ENCODE measurements around the gene LNP1. TPM values are rescaled to one million over a fixed set of nuclear protein-coding genes. Genes with fewer than 3 reads are reported as not detected.

Gene LNP1
- total and polyA plus RNA-seq, 2 of the 8 experiments (the other 6 are each of a cell fraction or from before 2014, with no cell fraction given), result 6.6 to 8.7 TPM

GRCh38 chr3:100499651-100500050 lies 98.3 kb downstream of the LNP1 start:
- H3K23me2 ChIP-seq (ENCODE audit: low read depth, low read length), result no peaks in the 10 kb centered on the region; the same call in 1 of the 2 replicates
- H2BK120ac ChIP-seq (replicated peaks; ENCODE audit: low read depth, low read length), result no peak overlapping the region
- FAIRE-seq, result no peak
- H4K5ac ChIP-seq (ENCODE audit: insufficient read length, low read depth, low read length), result no peak overlapping the region
- H2BK5ac ChIP-seq (ENCODE audit: low read depth, low read length), result no peak overlapping the region
- no peak overlapping the region for H3K4ac ChIP-seq (replicated peaks; ENCODE audit: insufficient read length, low read depth, low read length)
- no peak overlapping the region for H4K8ac ChIP-seq (ENCODE audit: extremely low read depth, insufficient read depth, low read length)
- no peaks in the 10 kb centered on the region for H4K20me1 ChIP-seq (replicated peaks in 1 of 2; ENCODE audit: control insufficient read depth in 1 of 2, insufficient read depth in 2 of 2, low read length in 2 of 2)
- H3K18ac ChIP-seq (ENCODE audit: extremely low read depth, low read length), result no peak overlapping the region
- no peak overlapping the region for H3K4me2 ChIP-seq (ENCODE audit: insufficient read depth in 1 of 2, low read depth in 2 of 2, low read length in 2 of 2)
- H3K79me2 ChIP-seq (ENCODE audit: control insufficient read depth in 1 of 2, insufficient read depth in 2 of 2, low read length in 2 of 2), result no peaks in the 10 kb centered on the region
- H3K9me3 ChIP-seq (ENCODE audit: insufficient read depth in 2 of 2, low read depth in 1 of 2, low read length in 1 of 2), result no peaks in the 10 kb centered on the region; a peak in 1 of 4 replicates
- WGBS, 2 experiments (ENCODE audit: extremely low coverage in 1 of 2, insufficient coverage in 1 of 2, insufficient read length in 1 of 2, insufficient replicate concordance in 2 of 2, low coverage in 1 of 2, low lambda C conversion rate in 2 of 2, missing lambda C conversion rate in 1 of 2), result 100% methylated on average over 4 of the region's 4 CpGs; no CpG with 5 or more reads in 1 of the 2 experiments
- no peak overlapping the region for H2AFZ ChIP-seq (ENCODE audit: low read length)
- peaks cover 0 to 4% (median 1%) of the 10 kb centered on the region in 4 experiments; a peak in 2 of 7 replicates for H3K4me1 ChIP-seq (replicated peaks in 1 of 4; ENCODE audit: control insufficient read depth in 3 of 4, insufficient read depth in 4 of 4, low read length in 3 of 4)
- ChIA-PET CTCF (ENCODE audit: partially characterized antibody) (interaction anchor here (1.6 kb wide), 1 partner anchor 36 kb away, joined by 3 read pairs; no protein-coding TSS in a partner anchor), POLR2A (ENCODE audit: partially characterized antibody) (no interaction called here)
- no peaks in the 10 kb centered on the region for H3K79me1 ChIP-seq (ENCODE audit: low read depth, low read length)
- H3K14ac ChIP-seq (ENCODE audit: insufficient read length), result no peak overlapping the region
- H2AK5ac ChIP-seq (ENCODE audit: low read depth, low read length), result no peak overlapping the region
- no peak overlapping the region for H4K91ac ChIP-seq (replicated peaks; ENCODE audit: insufficient read length, low read length)
- no peaks in the 10 kb centered on the region for H3K36me3 ChIP-seq (ENCODE audit: control insufficient read depth in 2 of 4, insufficient read depth in 4 of 4, low read length in 3 of 4)
- DNase-seq (ENCODE audit: low read depth in 1 of 2, low spot score in 2 of 2), result no peak
- H3K27ac ChIP-seq (ENCODE audit: low read depth, low read length), result no peak overlapping the region
- H2BK15ac ChIP-seq (ENCODE audit: low read length), result no peak overlapping the region
- H2BK12ac ChIP-seq (ENCODE audit: low read depth, low read length), result no peak overlapping the region
- no peak overlapping the region for H3K9ac ChIP-seq (replicated peaks in 1 of 4; ENCODE audit: extremely low read depth in 1 of 4, low read depth in 3 of 4, low read length in 3 of 4)
- no peak overlapping the region for H2BK20ac ChIP-seq (ENCODE audit: low read length)
- H3K27me3 ChIP-seq (replicated peaks in 1 of 4; ENCODE audit: control insufficient read depth in 3 of 4, extremely low read depth in 1 of 4, insufficient read depth in 3 of 4, low read length in 3 of 4), result no peaks in the 10 kb centered on the region
- H3K23ac ChIP-seq (ENCODE audit: insufficient read length), result no peak overlapping the region
- H3K4me3 ChIP-seq (ENCODE audit: extremely low read depth in 1 of 4, insufficient read depth in 2 of 4, low read depth in 3 of 4, low read length in 4 of 4), result no peak overlapping the region
- H3K56ac ChIP-seq (replicated peaks; ENCODE audit: insufficient read length, low read depth, low read length), result no peak overlapping the region
- TF ChIP-seq KDM5A (IDR thresholded peaks at IDR 0.05; ENCODE audit: low read length) (no peak), YY1 (IDR thresholded peaks at IDR 0.05; ENCODE audit: low read depth, low read length) (no peak), JUND (IDR thresholded peaks at IDR 0.05; ENCODE audit: low read length) (no peak), EZH2 (IDR thresholded peaks at IDR 0.05; ENCODE audit: low read depth, low read length, severe bottlenecking) (no peak), GTF2F1 (IDR thresholded peaks at IDR 0.05; ENCODE audit: borderline replicate concordance, low read depth, low read length) (no peak), MAFK (IDR thresholded peaks at IDR 0.05; ENCODE audit: low read depth, low read length) (no peak), HDAC2 (IDR thresholded peaks at IDR 0.05; ENCODE audit: borderline replicate concordance in 1 of 2, low read depth in 2 of 2, low read length in 2 of 2) (no peak), SP4 (IDR thresholded peaks at IDR 0.05; ENCODE audit: low read length) (no peak)
- TF ChIP-seq, protein P1, sequence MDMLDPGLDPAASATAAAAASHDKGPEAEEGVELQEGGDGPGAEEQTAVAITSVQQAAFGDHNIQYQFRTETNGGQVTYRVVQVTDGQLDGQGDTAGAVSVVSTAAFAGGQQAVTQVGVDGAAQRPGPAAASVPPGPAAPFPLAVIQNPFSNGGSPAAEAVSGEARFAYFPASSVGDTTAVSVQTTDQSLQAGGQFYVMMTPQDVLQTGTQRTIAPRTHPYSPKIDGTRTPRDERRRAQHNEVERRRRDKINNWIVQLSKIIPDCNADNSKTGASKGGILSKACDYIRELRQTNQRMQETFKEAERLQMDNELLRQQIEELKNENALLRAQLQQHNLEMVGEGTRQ (IDR thresholded peaks at IDR 0.05; ENCODE audit: low read length), result no peak
